Glutamatergic neuron (in vitro differentiated cells): ENCODE measurements around the gene EMILIN1. TPM values are rescaled to one million over a fixed set of nuclear protein-coding genes. Genes with fewer than 3 reads are reported as not detected.

Source experiments
- DNase-seq: peaks from one replicate; pipeline ENCODE4 v3.0.0; 2022
- H3K27ac Mint-ChIP-seq: one replicate; pipeline ENCODE4 v1.8.0; 2020; ENCODE audit warnings: mild to moderate bottlenecking, mixed read lengths, inconsistent platforms; ENCODE audit not compliant: unreplicated experiment
- H3K27me3 Mint-ChIP-seq: one replicate; pipeline ENCODE4 v1.8.0; 2020; ENCODE audit warnings: mild to moderate bottlenecking, moderate library complexity, mixed read lengths, inconsistent platforms; ENCODE audit not compliant: unreplicated experiment
- H3K36me3 Mint-ChIP-seq: one replicate; pipeline ENCODE4 v1.8.0; 2020; ENCODE audit warnings: mild to moderate bottlenecking, mixed read lengths, inconsistent platforms; ENCODE audit not compliant: unreplicated experiment
- H3K4me1 Mint-ChIP-seq: one replicate; pipeline ENCODE4 v1.8.0; 2020; ENCODE audit warnings: mild to moderate bottlenecking, low read depth, mixed read lengths, inconsistent platforms; ENCODE audit not compliant: unreplicated experiment
- H3K4me3 Mint-ChIP-seq: one replicate; pipeline ENCODE4 v1.8.0; 2020; ENCODE audit warnings: mild to moderate bottlenecking, mixed read lengths, inconsistent platforms; ENCODE audit not compliant: unreplicated experiment
- H3K9me3 Mint-ChIP-seq: one replicate; pipeline ENCODE4 v1.8.0; 2020; ENCODE audit warnings: mild to moderate bottlenecking, moderate library complexity, mixed read lengths, inconsistent platforms; ENCODE audit not compliant: unreplicated experiment
- total RNA-seq: library from RNA; stranded (reverse); fragmentation: NEBNext Ultra II Directional; extraction: Animal tissue kit (Norgen Biotek cat#: 25700); gene quantifications from one replicate; pipeline ENCODE4 v1.2.1, GENCODE V29; 2021; ENCODE audit not compliant: unreplicated experiment
- TF ChIP-seq, protein P1 (sequence below): fragments of 200-600 bp; sonication (generic); IDR thresholded peaks from one replicate; pipeline ENCODE4 v1.5.0; 2021; ENCODE audit not compliant: partially characterized antibody, unreplicated experiment

Gene EMILIN1
- total RNA-seq, 1 donor from 2014 or later: 3.2 TPM

DNA sequence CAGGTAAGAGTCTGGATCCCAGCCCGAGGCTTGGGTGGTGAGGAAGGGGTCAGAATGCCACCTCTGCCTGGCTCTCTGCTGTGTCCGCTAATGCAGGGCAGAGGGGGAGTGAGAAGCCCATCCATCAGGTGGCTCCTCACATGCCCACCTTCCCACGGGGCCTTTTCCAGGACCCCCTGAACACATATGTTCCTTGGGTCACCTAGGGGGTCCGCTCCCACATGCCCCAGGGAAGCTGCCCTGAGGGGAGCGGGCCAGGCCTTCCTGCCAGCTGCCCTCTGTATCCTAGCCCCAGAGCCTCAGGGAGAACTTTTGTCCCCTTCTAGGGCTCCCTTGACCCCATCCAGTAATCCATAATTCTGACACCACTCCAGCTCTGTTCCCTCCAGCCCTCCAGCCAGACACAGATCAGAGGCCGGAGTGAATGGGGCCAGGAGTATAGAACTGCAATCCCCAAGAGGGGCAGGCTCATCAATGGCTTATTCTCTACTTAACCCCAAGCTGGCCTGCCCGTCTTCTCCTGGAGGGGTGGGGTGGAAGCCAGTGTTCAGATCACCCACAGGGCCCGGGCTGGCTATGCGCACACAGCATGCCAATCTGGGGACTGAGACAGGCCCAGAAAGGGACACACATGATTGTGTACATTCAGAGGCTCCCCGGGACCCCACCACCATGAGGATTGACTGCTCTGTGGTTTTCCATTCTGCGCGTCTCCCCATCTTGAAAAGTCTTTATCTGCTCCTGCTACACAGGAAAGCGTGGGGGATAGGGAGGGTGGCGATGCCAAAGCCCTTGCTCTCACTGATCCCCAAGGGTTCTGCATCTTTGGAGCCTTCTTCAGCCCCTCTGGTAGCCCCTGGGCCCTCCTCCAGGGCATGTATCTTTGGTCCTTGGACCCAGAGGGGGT, 1.1 kb downstream of the EMILIN1 start:
- H3K4me1 Mint-ChIP-seq: peaks cover 39% of the 10 kb centered on the region
- TF ChIP-seq, protein P1, sequence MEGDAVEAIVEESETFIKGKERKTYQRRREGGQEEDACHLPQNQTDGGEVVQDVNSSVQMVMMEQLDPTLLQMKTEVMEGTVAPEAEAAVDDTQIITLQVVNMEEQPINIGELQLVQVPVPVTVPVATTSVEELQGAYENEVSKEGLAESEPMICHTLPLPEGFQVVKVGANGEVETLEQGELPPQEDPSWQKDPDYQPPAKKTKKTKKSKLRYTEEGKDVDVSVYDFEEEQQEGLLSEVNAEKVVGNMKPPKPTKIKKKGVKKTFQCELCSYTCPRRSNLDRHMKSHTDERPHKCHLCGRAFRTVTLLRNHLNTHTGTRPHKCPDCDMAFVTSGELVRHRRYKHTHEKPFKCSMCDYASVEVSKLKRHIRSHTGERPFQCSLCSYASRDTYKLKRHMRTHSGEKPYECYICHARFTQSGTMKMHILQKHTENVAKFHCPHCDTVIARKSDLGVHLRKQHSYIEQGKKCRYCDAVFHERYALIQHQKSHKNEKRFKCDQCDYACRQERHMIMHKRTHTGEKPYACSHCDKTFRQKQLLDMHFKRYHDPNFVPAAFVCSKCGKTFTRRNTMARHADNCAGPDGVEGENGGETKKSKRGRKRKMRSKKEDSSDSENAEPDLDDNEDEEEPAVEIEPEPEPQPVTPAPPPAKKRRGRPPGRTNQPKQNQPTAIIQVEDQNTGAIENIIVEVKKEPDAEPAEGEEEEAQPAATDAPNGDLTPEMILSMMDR: no peak
- H3K36me3 Mint-ChIP-seq: peaks cover 11% of the 10 kb centered on the region
- peaks cover 11% of the 10 kb centered on the region for H3K9me3 Mint-ChIP-seq
- H3K27me3 Mint-ChIP-seq: peaks cover 14% of the 10 kb centered on the region
- peak overlapping the region; percentile 55 for H3K4me3 Mint-ChIP-seq
- no peak for DNase-seq
- H3K27ac Mint-ChIP-seq: peak overlapping the region; percentile 55

DNA sequence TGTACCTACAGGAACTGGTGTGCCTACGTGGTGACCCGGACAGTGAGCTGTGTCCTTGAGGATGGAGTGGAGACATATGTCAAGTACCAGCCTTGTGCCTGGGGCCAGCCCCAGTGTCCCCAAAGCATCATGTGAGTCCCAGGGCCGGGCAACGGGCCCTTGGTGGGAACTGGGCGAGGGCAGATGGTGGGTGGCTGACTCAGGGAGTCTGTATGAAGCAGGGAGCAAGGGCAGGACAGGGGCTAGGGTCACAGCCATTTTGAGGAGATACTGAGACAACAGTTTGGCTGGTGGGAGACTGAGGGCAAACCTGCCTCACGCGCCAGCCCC, 1.7 kb downstream of the EMILIN1 start:
- TF ChIP-seq, protein P1: no peak
- peaks cover 13% of the 10 kb centered on the region for H3K27me3 Mint-ChIP-seq
- no peak for DNase-seq
- peaks cover 11% of the 10 kb centered on the region for H3K9me3 Mint-ChIP-seq
- H3K4me1 Mint-ChIP-seq: peaks cover 37% of the 10 kb centered on the region
- peak overlapping the region; percentile 55 for H3K27ac Mint-ChIP-seq
- H3K36me3 Mint-ChIP-seq: peaks cover 11% of the 10 kb centered on the region
- H3K4me3 Mint-ChIP-seq: peak overlapping the region; percentile 55

DNA sequence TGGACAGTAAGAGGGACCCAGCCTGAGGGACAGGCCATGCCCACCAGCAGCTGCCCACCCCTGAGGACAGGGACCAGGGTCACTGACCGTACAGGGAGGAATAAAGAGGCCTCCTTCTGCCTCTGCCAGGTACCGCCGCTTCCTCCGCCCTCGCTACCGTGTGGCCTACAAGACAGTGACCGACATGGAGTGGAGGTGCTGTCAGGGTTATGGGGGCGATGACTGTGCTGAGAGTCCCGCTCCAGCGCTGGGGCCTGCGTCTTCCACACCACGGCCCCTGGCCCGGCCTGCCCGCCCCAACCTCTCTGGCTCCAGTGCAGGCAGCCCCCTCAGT, 2.2 kb downstream of the EMILIN1 start:
- peaks cover 39% of the 10 kb centered on the region for H3K4me1 Mint-ChIP-seq
- peaks cover 11% of the 10 kb centered on the region for H3K36me3 Mint-ChIP-seq
- TF ChIP-seq, protein P1: no peak
- H3K9me3 Mint-ChIP-seq: peaks cover 14% of the 10 kb centered on the region
- DNase-seq: no peak
- H3K27me3 Mint-ChIP-seq: peaks cover 14% of the 10 kb centered on the region
- peak overlapping the region; percentile 83 for H3K27ac Mint-ChIP-seq
- peak overlapping the region; percentile 74 for H3K4me3 Mint-ChIP-seq

DNA sequence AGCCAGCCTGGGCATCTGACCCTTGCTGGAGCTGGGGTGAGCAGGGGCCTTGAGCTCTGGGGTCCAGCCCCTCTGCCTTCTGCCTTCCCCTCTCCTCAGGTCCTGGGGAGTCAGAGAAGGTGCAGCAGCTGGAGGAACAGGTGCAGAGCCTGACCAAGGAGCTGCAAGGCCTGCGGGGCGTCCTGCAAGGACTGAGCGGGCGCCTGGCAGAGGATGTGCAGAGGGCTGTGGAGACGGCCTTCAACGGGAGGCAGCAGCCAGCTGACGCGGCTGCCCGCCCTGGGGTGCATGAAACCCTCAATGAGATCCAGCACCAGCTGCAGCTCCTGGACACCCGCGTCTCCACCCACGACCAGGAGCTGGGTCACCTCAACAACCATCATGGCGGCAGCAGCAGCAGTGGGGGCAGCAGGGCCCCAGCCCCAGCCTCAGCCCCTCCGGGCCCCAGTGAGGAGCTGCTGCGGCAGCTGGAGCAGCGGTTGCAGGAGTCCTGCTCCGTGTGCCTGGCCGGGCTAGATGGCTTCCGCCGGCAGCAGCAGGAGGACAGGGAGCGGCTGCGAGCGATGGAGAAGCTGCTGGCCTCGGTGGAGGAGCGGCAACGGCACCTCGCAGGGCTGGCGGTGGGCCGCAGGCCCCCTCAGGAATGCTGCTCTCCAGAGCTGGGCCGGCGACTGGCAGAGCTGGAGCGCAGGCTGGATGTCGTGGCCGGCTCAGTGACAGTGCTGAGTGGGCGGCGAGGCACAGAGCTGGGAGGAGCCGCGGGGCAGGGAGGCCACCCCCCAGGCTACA, 3.8 kb downstream of the EMILIN1 start:
- H3K4me1 Mint-ChIP-seq: peaks cover 28% of the 10 kb centered on the region
- H3K27me3 Mint-ChIP-seq: peaks cover 14% of the 10 kb centered on the region
- H3K4me3 Mint-ChIP-seq: no peak overlapping the region
- H3K27ac Mint-ChIP-seq: no peak overlapping the region
- peaks cover 6% of the 10 kb centered on the region for H3K36me3 Mint-ChIP-seq
- no peak for DNase-seq
- H3K9me3 Mint-ChIP-seq: peaks cover 14% of the 10 kb centered on the region
- TF ChIP-seq, protein P1: no peak
